ENCODE measurements around the gene FSTL5.

DNA sequence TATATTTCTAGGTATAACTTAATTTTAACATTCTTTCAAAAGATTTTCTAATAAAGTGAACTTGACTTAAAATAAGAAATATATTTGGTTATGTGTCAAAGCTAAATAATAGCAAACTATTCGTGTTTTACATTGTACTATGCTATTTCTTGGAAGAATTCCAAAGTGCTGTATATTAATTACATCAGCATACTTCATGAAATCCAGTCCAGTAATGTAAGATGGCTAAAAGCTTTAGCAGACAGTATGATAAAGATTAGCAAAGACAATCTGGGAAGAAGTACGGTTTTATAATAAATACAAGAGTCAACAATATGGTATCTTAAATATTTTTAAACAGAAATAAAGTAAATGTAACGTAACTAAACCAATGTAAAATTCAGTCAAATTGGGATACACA lies 125.7 kb downstream of the FSTL5 start:
- TF ChIP-seq POLR2A (IDR thresholded peaks at IDR 0.05): no peak
- TF ChIP-seq, protein P1, sequence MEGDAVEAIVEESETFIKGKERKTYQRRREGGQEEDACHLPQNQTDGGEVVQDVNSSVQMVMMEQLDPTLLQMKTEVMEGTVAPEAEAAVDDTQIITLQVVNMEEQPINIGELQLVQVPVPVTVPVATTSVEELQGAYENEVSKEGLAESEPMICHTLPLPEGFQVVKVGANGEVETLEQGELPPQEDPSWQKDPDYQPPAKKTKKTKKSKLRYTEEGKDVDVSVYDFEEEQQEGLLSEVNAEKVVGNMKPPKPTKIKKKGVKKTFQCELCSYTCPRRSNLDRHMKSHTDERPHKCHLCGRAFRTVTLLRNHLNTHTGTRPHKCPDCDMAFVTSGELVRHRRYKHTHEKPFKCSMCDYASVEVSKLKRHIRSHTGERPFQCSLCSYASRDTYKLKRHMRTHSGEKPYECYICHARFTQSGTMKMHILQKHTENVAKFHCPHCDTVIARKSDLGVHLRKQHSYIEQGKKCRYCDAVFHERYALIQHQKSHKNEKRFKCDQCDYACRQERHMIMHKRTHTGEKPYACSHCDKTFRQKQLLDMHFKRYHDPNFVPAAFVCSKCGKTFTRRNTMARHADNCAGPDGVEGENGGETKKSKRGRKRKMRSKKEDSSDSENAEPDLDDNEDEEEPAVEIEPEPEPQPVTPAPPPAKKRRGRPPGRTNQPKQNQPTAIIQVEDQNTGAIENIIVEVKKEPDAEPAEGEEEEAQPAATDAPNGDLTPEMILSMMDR (IDR thresholded peaks at IDR 0.05): no peak

All from esophagus squamous epithelium (tissue), 4 donors.